Panc1 (cell line): ENCODE data around the gene LRRC3.

Experiments
- CTCF ChIP-seq: fragments of 450-650 bp; IDR thresholded peaks from 2 replicates; pipeline ENCODE4 v1.5.1; 2017; ENCODE audit warnings: mild to moderate bottlenecking
- POLR2AphosphoS5 ChIP-seq: IDR thresholded peaks from 2 replicates; pipeline ENCODE4 v1.6.1; 2012; ENCODE audit warnings: mild to moderate bottlenecking, low read depth, low read length, moderate library complexity
- REST ChIP-seq, 2 experiments: IDR thresholded peaks; 2 replicates each; pipeline ENCODE4 v1.6.1; 2011 to 2012; ENCODE audit warnings: low read depth in 2 of 2, control low read depth in 1 of 2, low read length in 1 of 2, mild to moderate bottlenecking in 1 of 2, moderate library complexity in 1 of 2; ENCODE audit not compliant: insufficient read depth in 1 of 2
- SIN3A ChIP-seq: IDR thresholded peaks from 2 replicates; pipeline ENCODE4 v1.6.1; 2012; ENCODE audit warnings: low read depth, mild to moderate bottlenecking, low read length, moderate library complexity, borderline replicate concordance; ENCODE audit not compliant: insufficient read depth
- TCF7L2 ChIP-seq: IDR thresholded peaks from 2 replicates; pipeline ENCODE4 v1.6.1; 2011; ENCODE audit warnings: mild to moderate bottlenecking, low read depth, low read length, inconsistent platforms

DNA sequence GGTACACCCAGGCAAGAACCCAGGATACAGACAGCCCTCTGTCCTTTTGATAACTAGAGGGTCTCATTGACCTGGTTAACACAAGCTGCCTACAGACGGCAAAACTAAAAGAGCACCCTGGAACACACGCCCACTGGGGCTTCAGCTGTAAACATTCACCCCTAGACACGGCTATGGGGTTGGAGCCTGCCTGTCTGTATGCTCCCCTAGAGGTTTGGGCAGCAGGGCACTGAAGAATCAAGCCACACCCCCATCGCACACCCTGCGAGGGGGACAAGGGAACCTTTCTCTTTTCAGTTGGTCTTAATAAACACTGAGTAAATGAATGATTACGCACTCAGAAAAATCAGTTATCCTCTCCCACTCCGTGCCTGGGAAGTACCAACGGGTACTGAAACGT, 35.5 kb downstream of the LRRC3 start:
- TF ChIP-seq CTCF (no peak), SIN3A (no peak), POLR2AphosphoS5 (no peak), REST (IDR thresholded peaks at IDR 0.05; ENCODE audit: insufficient read depth in 1 of 2, low read depth in 2 of 2, low read length in 1 of 2) (no peak), TCF7L2 (no peak)
